ENCODE data around the gene TFB1M.

The TFB1M gene

DNA sequence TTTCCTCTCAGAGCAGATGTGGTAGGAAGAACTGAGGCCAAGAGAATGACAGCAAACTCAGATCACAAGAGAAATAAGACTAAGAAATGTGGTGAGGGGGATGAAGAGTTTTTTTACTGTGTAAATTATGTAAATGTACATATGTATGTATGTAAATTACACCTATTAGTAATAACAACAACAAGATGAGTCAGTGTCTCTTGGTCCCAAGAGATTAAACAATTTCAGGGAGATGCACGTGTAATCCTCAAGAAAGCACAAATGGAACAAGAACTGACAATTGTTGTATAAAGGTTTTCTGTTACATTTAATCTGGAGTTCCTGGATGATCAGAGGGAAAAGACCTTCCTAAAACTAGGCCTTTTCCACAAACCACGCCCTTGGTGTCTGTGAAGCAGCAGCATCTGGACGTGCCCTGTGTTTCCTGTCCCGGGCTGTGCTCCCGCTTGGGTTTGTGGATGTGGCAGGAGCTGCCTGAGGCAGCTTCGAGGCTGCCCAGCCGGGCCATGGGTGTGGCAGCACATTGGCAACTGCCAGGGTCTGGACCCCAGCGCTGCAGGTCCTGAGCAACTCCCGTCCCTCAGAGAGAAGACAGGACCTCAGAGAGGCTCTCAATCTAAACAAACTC lies 49.5 kb downstream of the TFB1M start:
- DNase-seq (ENCODE audit: low read depth in 2 of 2), result no peak

- DNase-seq (ENCODE audit: low read depth in 2 of 2), result no peak
Measured at GRCh38 chr6:155263373-155264063, 50.8 kb downstream of the TFB1M start, which contains the start of gene CLDN20. TSS of gene CLDN20 (plus strand) at chr6:155264013. CDS start at chr6:155275720, 11,707 bp downstream.

- DNase-seq (ENCODE audit: low read depth in 2 of 2), result no peak
Measured at GRCh38 chr6:155262655-155263054, 51.6 kb downstream of the TFB1M start.

GRCh38 chr6:155261111-155261900 lies 53.0 kb downstream of the TFB1M start:
- DNase-seq (ENCODE audit: low read depth in 2 of 2), result no peak

- DNase-seq (ENCODE audit: low read depth in 2 of 2), result no peak
Measured at GRCh38 chr6:155260686-155261085, 53.6 kb downstream of the TFB1M start.

GRCh38 chr6:155259897-155260296 lies 54.4 kb downstream of the TFB1M start:
- no peak for DNase-seq (ENCODE audit: low read depth in 2 of 2)

- DNase-seq (ENCODE audit: low read depth in 2 of 2), result no peak
Measured at GRCh38 chr6:155259204-155259603, 55.1 kb downstream of the TFB1M start.

DNA sequence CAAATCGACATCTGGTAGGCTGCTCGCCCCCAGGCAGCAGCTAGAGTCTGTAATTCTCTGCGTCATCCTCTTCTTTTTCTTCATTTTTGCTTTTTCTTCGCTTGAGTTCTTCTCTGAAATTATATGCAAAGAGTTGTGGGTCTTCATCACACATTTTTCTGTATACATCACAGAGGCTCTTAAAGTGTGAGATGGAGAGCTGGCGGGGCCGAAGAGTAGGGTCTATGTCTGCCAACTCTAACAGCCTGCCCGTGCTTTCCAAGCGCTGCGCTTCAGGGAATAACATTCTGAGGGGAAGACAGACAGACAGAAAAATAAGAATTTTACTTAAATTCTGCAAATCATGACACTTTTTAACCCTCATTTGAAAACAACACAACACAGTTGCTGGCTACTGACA lies 56.5 kb downstream of the TFB1M start:
- no peak for DNase-seq (ENCODE audit: low read depth in 2 of 2)

DNA sequence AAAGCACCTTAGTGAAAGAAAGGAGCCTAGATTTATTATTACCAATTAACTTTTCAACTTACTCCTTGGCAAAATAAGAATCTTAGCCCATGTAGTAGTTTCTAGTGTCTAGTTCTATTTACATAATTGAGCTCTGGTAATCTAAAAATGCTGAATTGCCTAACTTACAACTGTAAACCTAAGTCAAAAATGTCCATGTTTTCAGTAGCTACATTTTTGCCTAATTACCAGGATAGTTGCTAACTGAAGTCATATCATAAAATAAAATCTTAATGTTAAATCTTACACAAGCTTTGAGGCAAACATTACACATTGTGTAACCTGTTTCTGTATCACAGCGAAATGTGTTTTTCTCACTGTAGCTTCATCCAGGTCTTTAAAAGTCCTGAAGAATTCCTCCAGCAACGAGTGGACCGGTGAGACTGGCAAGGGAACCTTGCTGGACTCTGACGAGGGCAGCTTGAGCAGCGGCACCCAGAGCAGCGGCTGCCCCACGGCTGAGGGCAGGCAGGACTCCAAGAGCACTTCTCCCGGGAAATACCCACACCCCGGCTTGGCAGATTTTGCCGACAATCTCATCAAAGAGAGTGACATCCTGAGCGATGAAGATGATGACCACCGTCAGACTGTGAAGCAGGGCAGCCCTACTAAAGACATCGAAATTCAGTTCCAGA lies 58.0 kb downstream of the TFB1M start:
- DNase-seq (ENCODE audit: low read depth in 2 of 2), result no peak

- no peak for DNase-seq (ENCODE audit: low read depth in 2 of 2)
Measured at GRCh38 chr6:155254139-155254538, 60.1 kb downstream of the TFB1M start.

GRCh38 chr6:155253337-155253736 lies 60.9 kb downstream of the TFB1M start:
- no peak for DNase-seq (ENCODE audit: low read depth in 2 of 2)

DNA sequence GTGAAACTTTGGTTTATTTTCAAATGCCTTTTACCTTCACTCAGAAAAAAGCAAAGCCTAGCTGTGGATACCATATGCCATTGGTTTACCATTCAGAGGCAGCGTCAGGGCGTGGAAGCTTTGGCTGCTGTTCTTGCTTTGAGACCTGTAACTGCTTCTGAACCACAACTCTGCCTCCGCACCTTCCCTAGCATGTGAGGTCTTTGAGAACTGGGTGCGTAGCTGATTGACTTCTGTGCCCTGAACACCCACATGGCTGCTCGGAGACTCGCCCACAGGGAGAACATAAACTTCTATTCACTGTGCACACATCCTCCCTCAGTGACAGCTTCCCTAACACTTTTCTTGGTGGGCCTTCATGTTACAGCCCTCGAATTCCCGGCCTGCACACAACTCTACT lies 61.7 kb downstream of the TFB1M start:
- no peak for DNase-seq (ENCODE audit: low read depth in 2 of 2)

DNA sequence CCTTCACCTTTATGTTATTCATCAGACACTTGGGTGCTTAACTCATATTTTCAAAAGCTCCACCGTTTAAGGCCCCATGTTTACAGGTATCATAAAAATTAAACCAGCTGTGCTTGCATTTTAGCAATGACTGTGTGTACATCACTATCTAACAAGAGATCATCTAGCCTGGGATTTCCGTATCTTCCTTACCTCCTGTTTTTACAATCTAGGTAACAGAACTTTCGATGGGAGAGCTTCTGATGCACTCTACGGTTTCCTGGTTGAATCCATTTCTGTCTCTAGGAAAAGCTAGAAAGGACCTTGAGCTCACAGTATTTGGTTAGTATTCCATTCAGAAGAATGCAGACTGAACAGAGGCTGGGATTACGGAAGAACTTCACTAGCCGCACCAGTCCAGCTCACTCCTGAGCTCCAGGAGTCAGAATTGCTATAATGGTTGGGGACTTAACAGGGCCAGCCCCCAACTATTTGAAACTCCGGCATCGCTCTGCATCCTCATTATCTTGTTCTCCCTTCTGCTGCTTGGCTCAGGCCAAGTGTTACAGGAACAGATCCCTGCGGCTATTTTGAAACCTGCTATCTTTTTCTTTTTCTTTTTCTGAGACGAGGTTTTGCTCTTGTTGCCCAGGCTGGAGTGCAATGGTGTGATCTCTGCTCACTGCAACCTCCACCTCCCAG lies 63.4 kb downstream of the TFB1M start:
- DNase-seq (ENCODE audit: low read depth in 2 of 2), result no peak

DNA sequence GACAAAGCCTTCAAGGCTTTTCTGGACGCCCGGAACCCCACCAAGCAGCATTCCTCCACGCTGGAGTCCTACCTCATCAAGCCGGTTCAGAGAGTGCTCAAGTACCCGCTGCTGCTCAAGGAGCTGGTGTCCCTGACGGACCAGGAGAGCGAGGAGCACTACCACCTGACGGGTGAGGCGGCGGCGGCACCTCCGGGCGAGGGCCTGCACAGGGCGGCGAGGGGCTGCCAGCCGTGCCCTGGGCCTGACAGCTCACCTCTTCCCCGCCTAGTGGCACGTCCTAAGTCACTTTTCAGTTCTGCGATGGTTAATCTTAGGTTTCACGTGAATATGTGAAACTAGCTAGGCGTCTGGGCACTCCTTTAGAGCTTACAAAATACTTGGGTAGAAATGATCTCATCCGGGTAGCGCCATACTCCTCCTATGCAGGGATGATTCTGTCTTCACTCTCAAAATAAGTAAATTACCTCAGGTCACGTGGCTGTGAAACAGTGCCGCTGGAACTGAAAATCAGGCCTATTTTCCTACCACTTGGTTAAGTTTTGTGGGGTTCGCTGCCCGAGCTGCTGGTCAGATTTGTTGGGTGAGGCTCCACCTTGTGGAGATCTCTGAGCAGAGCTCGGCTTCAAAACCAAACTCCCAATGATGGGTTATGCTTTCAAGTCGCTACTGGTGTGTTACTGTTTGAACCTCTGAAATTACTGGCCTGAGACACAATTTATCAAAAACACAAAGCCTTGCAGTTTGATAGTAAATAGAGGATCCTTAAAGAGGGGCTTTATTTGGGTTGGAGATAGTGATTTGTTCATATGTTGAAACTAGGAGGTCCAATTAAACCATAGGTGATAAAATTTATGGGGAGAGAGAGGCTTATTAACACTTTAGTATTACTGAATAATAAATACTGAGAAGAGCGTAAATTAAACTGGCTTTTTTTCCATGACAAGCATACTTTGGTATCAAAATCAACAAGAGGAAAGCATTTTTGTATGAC lies 66.0 kb downstream of the TFB1M start:
- no peak for DNase-seq (ENCODE audit: low read depth in 2 of 2)

DNA sequence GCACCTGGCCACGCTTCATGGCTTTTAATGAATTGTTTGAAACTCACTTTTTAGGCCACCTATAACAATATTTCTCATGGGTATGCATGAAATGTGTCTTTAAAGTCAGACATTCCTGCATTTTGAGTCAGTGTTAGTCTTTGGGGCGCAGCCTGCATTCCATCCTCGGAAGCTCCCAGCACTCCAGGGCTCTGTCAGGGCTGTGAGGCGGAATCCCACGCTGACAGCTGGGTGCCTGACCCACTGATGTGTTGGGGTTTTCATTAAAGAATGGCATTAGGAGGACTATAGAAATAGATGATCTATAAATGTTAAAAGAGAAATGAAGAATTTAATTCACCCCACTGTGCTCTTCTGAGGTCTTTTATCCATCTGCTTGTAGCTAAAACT lies 66.7 kb downstream of the TFB1M start:
- DNase-seq (ENCODE audit: low read depth in 2 of 2), result no peak

- DNase-seq (ENCODE audit: low read depth in 2 of 2), result no peak
Measured at GRCh38 chr6:155246825-155247224, 67.5 kb downstream of the TFB1M start.

DNA sequence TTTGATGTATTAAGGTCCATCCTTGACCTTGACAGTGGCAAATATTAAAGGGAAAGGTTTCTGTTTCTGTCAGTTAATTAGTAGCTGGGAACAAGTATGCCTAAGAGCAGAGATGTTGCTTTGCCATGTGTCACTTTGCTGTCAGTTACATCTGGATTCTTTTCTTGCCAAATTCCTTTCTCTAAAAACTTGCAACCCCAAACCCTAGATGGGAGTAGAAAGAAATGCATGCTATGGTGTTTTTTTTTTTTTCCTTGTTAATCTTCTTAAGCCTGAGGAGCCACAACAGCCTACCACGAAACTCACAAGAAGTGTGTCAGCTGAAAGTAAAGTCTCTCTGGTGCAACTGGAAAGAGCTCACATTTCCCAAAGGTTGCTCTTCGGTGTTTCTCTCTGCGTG lies 68.5 kb downstream of the TFB1M start:
- DNase-seq (ENCODE audit: low read depth in 2 of 2), result no peak

DNA sequence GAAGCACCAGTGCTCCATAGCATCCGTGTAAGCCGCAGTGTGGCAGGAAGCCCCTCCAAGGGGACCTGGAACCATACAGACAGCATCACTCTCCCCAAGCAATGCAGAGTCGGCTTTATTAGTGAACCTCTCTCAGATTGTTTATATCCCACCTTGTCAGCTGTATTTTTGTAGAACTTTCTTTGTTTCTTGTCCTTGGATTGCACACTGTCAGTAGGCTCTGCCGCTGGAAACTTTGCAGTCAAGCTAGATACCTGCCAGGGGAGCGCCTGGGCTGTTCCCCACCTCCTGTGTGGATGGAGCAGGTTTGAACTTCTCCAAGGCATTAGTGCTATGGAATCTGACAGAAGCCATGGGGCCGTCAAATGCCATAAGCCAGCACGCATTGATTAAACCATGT lies 69.1 kb downstream of the TFB1M start:
- no peak for DNase-seq (ENCODE audit: low read depth in 2 of 2)

- DNase-seq (ENCODE audit: low read depth in 2 of 2), result no peak
Measured at GRCh38 chr6:155244434-155244833, 69.8 kb downstream of the TFB1M start.

- no peak for DNase-seq (ENCODE audit: low read depth in 2 of 2)
Measured at GRCh38 chr6:155241966-155242365, 72.3 kb downstream of the TFB1M start.

Data from stimulated activated CD4-positive, alpha-beta T cell treated with anti-CD3 and anti-CD28 coated beads, Interleukin-12 subunit alpha, Interleukin-12 subunit beta, amount 100 ng/mL, for 24 hours (primary cell).